Tibial nerve (tissue), 4 donors: ENCODE data around the gene RPA3. TPM values are rescaled to one million over a fixed set of nuclear protein-coding genes. Genes with fewer than 3 reads are reported as not detected.

Source experiments
- DNase-seq, 2 donors: peaks; one replicate each; pipeline ENCODE4 v3.0.0-alpha.2; 2019; ENCODE audit warnings: low spot score in 2 of 2
- H3K27ac ChIP-seq, 4 donors: fragments of 200-600 bp; sonication (generic) in 3 of 4; one replicate each; pipeline ENCODE4 v1.5.1; 2017 to 2019; ENCODE audit warnings: mild to moderate bottlenecking in 1 of 4
- H3K27me3 ChIP-seq, 2 donors: fragments of 200-600 bp; sonication (generic) in 1 of 2; one replicate each; pipeline versions ENCODE4 v1.5.1 to v1.6.0; 2017 to 2019
- H3K36me3 ChIP-seq, 3 donors: fragments of 200-600 bp; sonication (generic); one replicate each; pipeline ENCODE4 v1.5.1; 2018 to 2019
- H3K4me1 ChIP-seq, 4 donors: fragments of 200-600 bp; sonication (generic) in 3 of 4; one replicate each; pipeline ENCODE4 v1.5.1; 2017 to 2019
- H3K4me3 ChIP-seq, 4 donors: fragments of 200-600 bp; sonication (generic) in 3 of 4; one replicate each; pipeline ENCODE4 v1.5.1; 2017 to 2019; ENCODE audit warnings: mild to moderate bottlenecking in 1 of 4, moderate library complexity in 1 of 4
- H3K9me3 ChIP-seq, 4 donors: fragments of 200-600 bp; sonication (generic) in 3 of 4; one replicate each; pipeline ENCODE4 v1.5.1; 2017 to 2019
- CTCF ChIP-seq, 5 experiments: fragments of 200-600 bp in 3 of 5; fragments of 450-650 bp in 2 of 5; sonication (generic) in 3 of 5; IDR thresholded peaks; one replicate each; pipeline ENCODE4 v1.5.1; 2016 to 2019; ENCODE audit warnings: antibody characterized with exemption in 5 of 5, mild to moderate bottlenecking in 3 of 5, moderate library complexity in 2 of 5
- EP300 ChIP-seq, 2 donors: sonication (generic); formaldehyde crosslinking; IDR thresholded peaks; one replicate each; pipeline ENCODE4 v1.6.1; 2017; ENCODE audit warnings: antibody characterized with exemption in 2 of 2, mild to moderate bottlenecking in 1 of 2
- POLR2A ChIP-seq, 2 donors: fragments of 450-650 bp; IDR thresholded peaks; one replicate each; pipeline ENCODE4 v1.6.1; 2017; ENCODE audit warnings: antibody characterized with exemption in 2 of 2, mild to moderate bottlenecking in 2 of 2, moderate library complexity in 2 of 2
- WGBS, 2 donors: methylation state at CpG; one replicate each; pipeline ENCODE4 v1.1.5; 2018; 5-methylcytosine and 5-hydroxymethylcytosine counted together
- total RNA-seq, 4 donors: library from RNA; depleted of rRNA; stranded (reverse); fragments of >200 nt; gene quantifications; one replicate each; pipeline ENCODE4 v1.1.0, GENCODE V29; 2016

RPA3 gene
- total RNA-seq, 4 donors from 2014 or later: 14.4 to 21.9 (median 19.2) TPM

GRCh38 chr7:7607010-7607409 lies 111.4 kb downstream of the RPA3 start:
- TF ChIP-seq EP300 (IDR thresholded peaks at IDR 0.05): no peak
- TF ChIP-seq CTCF (IDR thresholded peaks at IDR 0.05): no peak
- no peak for TF ChIP-seq POLR2A (IDR thresholded peaks at IDR 0.05)
- WGBS, 2 donors: 60 to 65% methylated on average over 3 of the region's 3 CpGs
- no peaks in the 10 kb centered on the region for H3K27me3 ChIP-seq
- no peaks in the 10 kb centered on the region for H3K4me1 ChIP-seq
- no peaks in the 10 kb centered on the region for H3K9me3 ChIP-seq
- H3K27ac ChIP-seq: no peak overlapping the region
- DNase-seq: no peak
- peaks cover 0 to 17% (median 2%) of the 10 kb centered on the region in 3 donors for H3K36me3 ChIP-seq
- H3K4me3 ChIP-seq: no peak overlapping the region

GRCh38 chr7:7596176-7596575 lies 122.2 kb downstream of the RPA3 start:
- Histone ChIP-seq H3K27me3 (no peaks in the 10 kb centered on the region), H3K4me3 (no peak overlapping the region), H3K27ac (no peak overlapping the region), H3K4me1 (no peaks in the 10 kb centered on the region), H3K9me3 (no peaks in the 10 kb centered on the region), H3K36me3 (peaks cover 0 to 42% (median 0%) of the 10 kb centered on the region in 3 donors)
- WGBS, 2 donors: 79 to 83% methylated on average over 5 of the region's 5 CpGs
- no peak for TF ChIP-seq EP300 (IDR thresholded peaks at IDR 0.05)
- TF ChIP-seq POLR2A (IDR thresholded peaks at IDR 0.05): no peak
- no peak for TF ChIP-seq CTCF (IDR thresholded peaks at IDR 0.05)
- DNase-seq: no peak

GRCh38 chr7:7595451-7595850 lies 123.0 kb downstream of the RPA3 start:
- peak in 2 of 5 experiments; percentile 26 to 42 for TF ChIP-seq CTCF (IDR thresholded peaks at IDR 0.05)
- no peak for TF ChIP-seq POLR2A (IDR thresholded peaks at IDR 0.05)
- H3K4me1 ChIP-seq: no peaks in the 10 kb centered on the region
- H3K4me3 ChIP-seq: no peak overlapping the region
- no peak overlapping the region for H3K27ac ChIP-seq
- WGBS, 2 donors: 84 to 85% methylated on average over 1 of the region's 1 CpG
- H3K27me3 ChIP-seq: no peaks in the 10 kb centered on the region
- H3K9me3 ChIP-seq: no peaks in the 10 kb centered on the region
- DNase-seq: no peak
- H3K36me3 ChIP-seq: peaks cover 0 to 50% (median 0%) of the 10 kb centered on the region in 3 donors

Other genes with a start within 250 kb of the RPA3 start
- gene COL28A1, start 182.7 kb downstream of the RPA3 start, total RNA-seq: 100 to 1,000 TPM in 3 of 4 donors, 10 to 100 TPM in 1; 60.0 to 142 (median 122) TPM
- gene MIOS, start 151.7 kb downstream of the RPA3 start, total RNA-seq: 10 to 100 TPM; 35.9 to 80.4 (median 61.9) TPM
- 10 to 100 TPM in 2 of 4 donors, 1 to 10 TPM in 2; 6.0 to 14.9 (median 10.2) TPM for gene UMAD1, start 77.9 kb downstream of the RPA3 start, total RNA-seq